ENCODE measurements around the gene DAPK2. TPM values are rescaled to one million over a fixed set of nuclear protein-coding genes. Genes with fewer than 3 reads are reported as not detected.

Gene DAPK2
- total and polyA plus RNA-seq, 2 of the 4 experiments (the other 2 are of a cell fraction), result 0.34 to 0.36 TPM

GRCh38 chr15:64044300-64045100 lies 1.8 kb downstream of the DAPK2 start:
- no peak overlapping the region for H4K91ac ChIP-seq (ENCODE audit: insufficient read depth, low read depth, low read length)
- no peak overlapping the region for H3K56ac ChIP-seq (ENCODE audit: extremely low read depth, insufficient read depth, low read length)
- H3K9me3 ChIP-seq (ENCODE audit: control insufficient read depth, insufficient read depth, low read length), result no peaks in the 10 kb centered on the region
- no peak overlapping the region for H4K5ac ChIP-seq (ENCODE audit: low read depth, low read length)
- H2AK5ac ChIP-seq (ENCODE audit: low read depth, low read length), result no peak overlapping the region
- CTCF ChIA-PET, result no interaction called here
- no peak overlapping the region for H2BK120ac ChIP-seq (ENCODE audit: low read depth, low read length)
- POLR2A ChIA-PET (ENCODE audit: unreplicated experiment), result no interaction called here
- no peak overlapping the region for H3K18ac ChIP-seq (ENCODE audit: low read depth, low read length)
- H3K79me1 ChIP-seq (ENCODE audit: low read depth in 1 of 2, low read length in 2 of 2), result no peaks in the 10 kb centered on the region
- BruUV-seq (replicated peaks), result no TSS peak
- H3K36me3 ChIP-seq (ENCODE audit: control insufficient read depth, insufficient read depth, low read length), result no peaks in the 10 kb centered on the region
- H2AK9ac ChIP-seq (replicated peaks; ENCODE audit: low read depth, low read length, poor library complexity), result no peak overlapping the region
- no peak for DNase-seq
- peaks cover 1% of the 10 kb centered on the region; the same call in 1 of the 2 replicates for H3K4me1 ChIP-seq (ENCODE audit: control insufficient read depth, insufficient read depth, low read length)
- H3K4ac ChIP-seq (ENCODE audit: low read depth, low read length), result no peak overlapping the region
- no peak overlapping the region for H3K23ac ChIP-seq (ENCODE audit: low read depth, low read length)
- no peak overlapping the region for H2AFZ ChIP-seq (replicated peaks; ENCODE audit: low read length, poor library complexity)
- H3K4me2 ChIP-seq (ENCODE audit: low read depth, low read length), result no peak overlapping the region
- no peak overlapping the region for H4K8ac ChIP-seq (ENCODE audit: low read depth in 2 of 2, low read length in 2 of 2)
- no peak overlapping the region for H3K27ac ChIP-seq (ENCODE audit: insufficient read depth, low read length)
- ATAC-seq (ENCODE audit: low read depth), result no peak
- intact Hi-C loops (cut with micrococcal nuclease) (loop anchor here (5.0 kb wide), 1 partner anchor 212 kb away; the partner anchor contains the start of gene HERC1), dilution Hi-C loops (cut with HindIII; ENCODE audit: low sequenced_read_pairs, unreplicated experiment) (no loop called here), in situ Hi-C loops (cut with MboI; ENCODE audit: low sequenced_read_pairs) (loop anchor here (25.0 kb wide), 1 partner anchor 182 kb away; no protein-coding TSS in a partner anchor)
- WGBS, 2 experiments (ENCODE audit: extremely low coverage in 2 of 2, insufficient read length in 1 of 2), result 70% methylated on average over 2 of the region's 7 CpGs; no CpG with 5 or more reads in 1 of the 2 experiments
- H2BK20ac ChIP-seq (ENCODE audit: low read depth, low read length), result no peak overlapping the region
- no peaks in the 10 kb centered on the region; the same call in 1 of the 2 replicates for H4K20me1 ChIP-seq (ENCODE audit: insufficient read depth, low read length)
- H3K14ac ChIP-seq (replicated peaks; ENCODE audit: low read depth, low read length), result no peak overlapping the region
- H3K9me1 ChIP-seq (ENCODE audit: insufficient read depth, low read length), result 0 out of 2 replicates have a peak, but pooled peaks cover 2% of the 10 kb centered on the region
- H2BK5ac ChIP-seq (ENCODE audit: low read depth, low read length, poor library complexity, severe bottlenecking), result no peak overlapping the region
- no peak overlapping the region for H3K4me3 ChIP-seq (ENCODE audit: insufficient read depth, low read depth, low read length)
- no peak overlapping the region for H3K9ac ChIP-seq (ENCODE audit: low read depth, low read length)
- no peak overlapping the region for H2BK15ac ChIP-seq (ENCODE audit: low read depth, low read length)
- H3K27me3 ChIP-seq (ENCODE audit: control insufficient read depth, insufficient read depth, low read length), result peaks cover 36% of the 10 kb centered on the region
- TF ChIP-seq CTCF (conservative IDR thresholded peaks at IDR 0.05; ENCODE audit: low read depth, low read length) (no peak), FOS (IDR thresholded peaks at IDR 0.05; ENCODE audit: low read depth, low read length) (no peak), MXI1 (IDR thresholded peaks at IDR 0.05; ENCODE audit: borderline replicate concordance, low read depth, low read length) (no peak), RAD21 (IDR thresholded peaks at IDR 0.05; ENCODE audit: low read length) (no peak), POLR2A (IDR thresholded peaks at IDR 0.05; ENCODE audit: low read depth, low read length) (no peak), USF2 (IDR thresholded peaks at IDR 0.05; ENCODE audit: low read depth, low read length) (no peak), CHD1 (IDR thresholded peaks at IDR 0.05; ENCODE audit: low read depth, low read length) (no peak), RFX5 (IDR thresholded peaks at IDR 0.05; ENCODE audit: low read depth, low read length) (no peak), CEBPB (IDR thresholded peaks at IDR 0.05; ENCODE audit: low read depth, low read length) (no peak), MAFK (IDR thresholded peaks at IDR 0.05; ENCODE audit: low read depth, low read length) (no peak), MAZ (IDR thresholded peaks at IDR 0.05; ENCODE audit: borderline replicate concordance, low read depth, low read length) (no peak), SMC3 (IDR thresholded peaks at IDR 0.05; ENCODE audit: low read depth, low read length) (no peak), NFE2L2 (IDR thresholded peaks at IDR 0.05; ENCODE audit: low read depth, low read length) (no peak), BHLHE40 (IDR thresholded peaks at IDR 0.05; ENCODE audit: low read depth, low read length) (no peak)
- TF ChIP-seq, protein P1, sequence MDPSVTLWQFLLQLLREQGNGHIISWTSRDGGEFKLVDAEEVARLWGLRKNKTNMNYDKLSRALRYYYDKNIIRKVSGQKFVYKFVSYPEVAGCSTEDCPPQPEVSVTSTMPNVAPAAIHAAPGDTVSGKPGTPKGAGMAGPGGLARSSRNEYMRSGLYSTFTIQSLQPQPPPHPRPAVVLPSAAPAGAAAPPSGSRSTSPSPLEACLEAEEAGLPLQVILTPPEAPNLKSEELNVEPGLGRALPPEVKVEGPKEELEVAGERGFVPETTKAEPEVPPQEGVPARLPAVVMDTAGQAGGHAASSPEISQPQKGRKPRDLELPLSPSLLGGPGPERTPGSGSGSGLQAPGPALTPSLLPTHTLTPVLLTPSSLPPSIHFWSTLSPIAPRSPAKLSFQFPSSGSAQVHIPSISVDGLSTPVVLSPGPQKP (IDR thresholded peaks at IDR 0.05; ENCODE audit: borderline replicate concordance, low read depth, low read length), result no peak
